Mesenchymal stem cell (in vitro differentiated cells and primary cell): Measurements from ENCODE around the gene DLST.

Source experiments
- DNase-seq: peaks from one replicate; pipeline ENCODE4 v3.0.0-alpha.2; 2013
- H2AFZ ChIP-seq: one replicate; pipeline ENCODE4 v1.6.1; 2013; ENCODE audit warnings: low read depth, mild to moderate bottlenecking, control low read depth, inconsistent platforms, low read length, moderate library complexity
- H2AK5ac ChIP-seq: 2 replicates; pipeline ENCODE4 v1.6.1; 2013; ENCODE audit warnings: low read length, moderate library complexity, mild to moderate bottlenecking, inconsistent platforms; ENCODE audit not compliant: severe bottlenecking
- H2BK120ac ChIP-seq: one replicate; pipeline ENCODE4 v1.6.1; 2013; ENCODE audit warnings: low read depth, mild to moderate bottlenecking, inconsistent platforms, low read length, moderate library complexity
- H2BK12ac ChIP-seq, 2 experiments: one replicate each; pipeline ENCODE4 v1.6.1; 2013; ENCODE audit warnings: inconsistent platforms in 2 of 2, low read length in 2 of 2, mild to moderate bottlenecking in 2 of 2, moderate library complexity in 2 of 2, control low read depth in 1 of 2
- H2BK15ac ChIP-seq: one replicate; pipeline ENCODE4 v1.6.1; 2013; ENCODE audit warnings: mild to moderate bottlenecking, low read depth, inconsistent platforms; ENCODE audit not compliant: poor library complexity, severe bottlenecking
- H2BK5ac ChIP-seq: 2 replicates; pipeline ENCODE4 v1.6.1; 2013; ENCODE audit warnings: low read depth, mild to moderate bottlenecking, low read length, control low read depth, inconsistent platforms; ENCODE audit not compliant: poor library complexity, severe bottlenecking
- H3K14ac ChIP-seq, 2 experiments: one replicate each; pipeline ENCODE4 v1.6.1; 2013; ENCODE audit warnings: inconsistent platforms in 2 of 2, low read length in 2 of 2, control low read depth in 1 of 2, mild to moderate bottlenecking in 1 of 2, moderate library complexity in 1 of 2
- H3K18ac ChIP-seq, 2 experiments: one replicate each; pipeline ENCODE4 v1.6.1; 2013; ENCODE audit warnings: inconsistent platforms in 2 of 2, low read length in 2 of 2, control low read depth in 1 of 2, low read depth in 1 of 2, mild to moderate bottlenecking in 1 of 2
- H3K23ac ChIP-seq, 2 experiments: one replicate each; pipeline ENCODE4 v1.6.1; 2013; ENCODE audit warnings: inconsistent platforms in 2 of 2, low read length in 2 of 2, mild to moderate bottlenecking in 2 of 2, moderate library complexity in 2 of 2, control low read depth in 1 of 2
- H3K27ac ChIP-seq: 2 replicates; pipeline ENCODE4 v1.5.1; 2013; ENCODE audit warnings: mild to moderate bottlenecking, moderate library complexity, low read length, control low read depth, inconsistent platforms; ENCODE audit not compliant: poor library complexity, severe bottlenecking
- H3K27me3 ChIP-seq, 2 experiments: 2 replicates each; pipeline versions ENCODE4 v1.6.1 to v1.7.0; 2013; ENCODE audit warnings: low read length in 2 of 2, mild to moderate bottlenecking in 2 of 2, moderate library complexity in 2 of 2, control low read depth in 1 of 2, inconsistent platforms in 1 of 2; ENCODE audit not compliant: control insufficient read depth in 1 of 2, insufficient read depth in 1 of 2
- H3K36me3 ChIP-seq, 2 experiments: 2 replicates each; pipeline versions ENCODE4 v1.6.1 to v1.7.0; 2013; ENCODE audit warnings: low read length in 2 of 2, control low read depth in 1 of 2, inconsistent platforms in 1 of 2, low read depth in 1 of 2, mild to moderate bottlenecking in 1 of 2; ENCODE audit not compliant: insufficient read depth in 2 of 2, control insufficient read depth in 1 of 2
- H3K4ac ChIP-seq, 2 experiments: one replicate each; pipeline ENCODE4 v1.6.1; 2013; ENCODE audit warnings: inconsistent platforms in 2 of 2, low read length in 2 of 2, mild to moderate bottlenecking in 2 of 2, moderate library complexity in 2 of 2, control low read depth in 1 of 2, low read depth in 1 of 2
- H3K4me1 ChIP-seq: 2 replicates; pipeline ENCODE4 v1.6.1; 2013; ENCODE audit warnings: low read depth, low read length, control low read depth; ENCODE audit not compliant: control insufficient read depth, insufficient read depth
- H3K4me2 ChIP-seq: 2 replicates; pipeline ENCODE4 v1.6.1; 2013; ENCODE audit warnings: low read length, mild to moderate bottlenecking, inconsistent platforms; ENCODE audit not compliant: poor library complexity, severe bottlenecking
- H3K4me3 ChIP-seq, 2 experiments: 2 replicates each; pipeline versions ENCODE4 v1.5.1 to v1.7.0; 2013; ENCODE audit warnings: low read length in 2 of 2, mild to moderate bottlenecking in 2 of 2, control low read depth in 1 of 2, low read depth in 1 of 2; ENCODE audit not compliant: insufficient read depth in 1 of 2
- H3K79me1 ChIP-seq: replicated peaks from 2 replicates; pipeline ENCODE4 v1.6.1; 2013; ENCODE audit warnings: mild to moderate bottlenecking, control low read depth, low read length, inconsistent platforms; ENCODE audit not compliant: poor library complexity, severe bottlenecking
- H3K9ac ChIP-seq: 2 replicates; pipeline ENCODE4 v1.7.0; 2013; ENCODE audit warnings: mild to moderate bottlenecking, low read length, moderate library complexity
- H3K9me3 ChIP-seq: 2 replicates; pipeline ENCODE4 v1.7.0; 2013; ENCODE audit warnings: mild to moderate bottlenecking, low read length; ENCODE audit not compliant: control insufficient read depth
- H4K8ac ChIP-seq: one replicate; pipeline ENCODE4 v1.6.1; 2013; ENCODE audit warnings: inconsistent platforms, mild to moderate bottlenecking, low read length, moderate library complexity
- H4K91ac ChIP-seq: one replicate; pipeline ENCODE4 v1.6.1; 2013; ENCODE audit warnings: mild to moderate bottlenecking, low read length, inconsistent platforms
- WGBS: methylation state at CpG from one replicate; pipeline ENCODE4 v1.1.7; 2013; ENCODE audit warnings: mixed read lengths; 5-methylcytosine and 5-hydroxymethylcytosine counted together

Gene DLST

GRCh38 chr14:74904635-74905503 lies 23.2 kb downstream of the DLST start:
- Histone ChIP-seq H3K23ac (no peak overlapping the region), H2AFZ (no peak overlapping the region), H3K27me3 (no peaks in the 10 kb centered on the region), H3K14ac (no peak overlapping the region), H4K8ac (no peak overlapping the region), H2AK5ac (no peak overlapping the region), H3K18ac (no peak overlapping the region), H3K9me3 (no peaks in the 10 kb centered on the region), H2BK12ac (no peak overlapping the region), H3K4me2 (no peak overlapping the region), H2BK5ac (no peak overlapping the region), H2BK15ac (no peak overlapping the region), H2BK120ac (no peak overlapping the region), H3K27ac (no peak overlapping the region), H3K9ac (peak overlapping the region; percentile 19), H3K4me1 (peaks cover 5% of the 10 kb centered on the region), H3K36me3 (peaks cover 57 to 59% of the 10 kb centered on the region in 2 experiments), H4K91ac (no peak overlapping the region), H3K79me1 (peaks cover 3% of the 10 kb centered on the region), H3K4ac (no peak overlapping the region), H3K4me3 (no peak overlapping the region)
- no peak for DNase-seq
- 95% methylated on average over 6 of the region's 6 CpGs for WGBS

- Histone ChIP-seq H2BK12ac (no peak overlapping the region), H3K9me3 (no peaks in the 10 kb centered on the region), H3K36me3 (peaks cover 49 to 53% of the 10 kb centered on the region in 2 experiments), H3K4me1 (peaks cover 5% of the 10 kb centered on the region), H2BK15ac (no peak overlapping the region), H3K23ac (no peak overlapping the region), H4K91ac (no peak overlapping the region), H2AK5ac (no peak overlapping the region), H3K18ac (no peak overlapping the region), H2BK120ac (no peak overlapping the region), H4K8ac (no peak overlapping the region), H2AFZ (no peak overlapping the region), H3K27ac (no peak overlapping the region), H3K9ac (peak overlapping the region; percentile 26), H3K4ac (no peak overlapping the region), H3K27me3 (no peaks in the 10 kb centered on the region), H3K4me3 (no peak overlapping the region), H3K14ac (no peak overlapping the region), H3K79me1 (no peaks in the 10 kb centered on the region), H3K4me2 (no peak overlapping the region), H2BK5ac (no peak overlapping the region)
- DNase-seq = peak; percentile 58
- 67% methylated on average over 14 of the region's 14 CpGs for WGBS
Observed at GRCh38 chr14:74905595-74906142, 24.0 kb downstream of the DLST start.

GRCh38 chr14:74906925-74907521 lies 25.3 kb downstream of the DLST start:
- 96% methylated on average over 10 of the region's 12 CpGs for WGBS
- Histone ChIP-seq H2BK5ac (no peak overlapping the region), H3K36me3 (peaks cover 35 to 44% of the 10 kb centered on the region in 2 experiments), H3K14ac (no peak overlapping the region), H3K9me3 (no peaks in the 10 kb centered on the region), H3K79me1 (no peaks in the 10 kb centered on the region), H3K27ac (no peak overlapping the region), H3K4me3 (no peak overlapping the region), H3K27me3 (no peaks in the 10 kb centered on the region), H2BK120ac (no peak overlapping the region), H3K9ac (no peak overlapping the region), H3K23ac (no peak overlapping the region), H2BK15ac (no peak overlapping the region), H4K8ac (no peak overlapping the region), H2BK12ac (no peak overlapping the region), H3K4ac (no peak overlapping the region), H3K4me1 (peaks cover 5% of the 10 kb centered on the region), H2AFZ (no peak overlapping the region), H3K4me2 (no peak overlapping the region), H3K18ac (no peak overlapping the region), H4K91ac (no peak overlapping the region), H2AK5ac (no peak overlapping the region)
- no peak for DNase-seq

- Histone ChIP-seq H4K8ac (no peak overlapping the region), H3K36me3 (peaks cover 28 to 37% of the 10 kb centered on the region in 2 experiments), H3K18ac (no peak overlapping the region), H3K27ac (no peak overlapping the region), H3K4me3 (no peak overlapping the region), H3K27me3 (no peaks in the 10 kb centered on the region), H2BK15ac (no peak overlapping the region), H2BK5ac (no peak overlapping the region), H4K91ac (no peak overlapping the region), H3K9me3 (no peaks in the 10 kb centered on the region), H3K4me1 (peaks cover 7% of the 10 kb centered on the region), H2AK5ac (no peak overlapping the region), H3K4ac (no peak overlapping the region), H2BK12ac (no peak overlapping the region), H2BK120ac (no peak overlapping the region), H3K14ac (no peak overlapping the region), H3K4me2 (no peak overlapping the region), H3K23ac (no peak overlapping the region), H3K79me1 (no peaks in the 10 kb centered on the region), H3K9ac (no peak overlapping the region), H2AFZ (no peak overlapping the region)
- no peak for DNase-seq
- 94% methylated on average over 4 of the region's 6 CpGs for WGBS
Observed at GRCh38 chr14:74907744-74908143, 26.0 kb downstream of the DLST start.
